SU-DHL-6 (cell line): ENCODE results near the gene USP7.

ENCODE experiments used
- CTCF ChIP-seq: fragments of 200-600 bp; sonication (generic); IDR thresholded peaks from one replicate; pipeline ENCODE4 v1.5.1; 2017; ENCODE audit warnings: antibody characterized with exemption, mild to moderate bottlenecking, low read length, moderate library complexity; ENCODE audit not compliant: insufficient read depth, poor library complexity, severe bottlenecking
- EZH2phosphoT487 ChIP-seq: fragments of 200-600 bp; sonication (generic), shearing (Covaris generic); conservative IDR thresholded peaks from 2 replicates; pipeline ENCODE4 v1.6.1; 2018; ENCODE audit warnings: mild to moderate bottlenecking, antibody characterized with exemption, low read length, moderate library complexity, mixed read lengths

- TF ChIP-seq CTCF (no peak), EZH2phosphoT487 (no peak)
Measured at GRCh38 chr16:8882041-8882617, 81.6 kb downstream of the USP7 start, which contains the start of gene LITAFD.
